Loucy (cell line): ENCODE data around the gene TNS3.
"Not testable (repeated sequence)": the region's sequence is repeated elsewhere in the genome, so short reads cannot be mapped to it uniquely, and the experiment has no call there.

Experiments used
- H2AFZ ChIP-seq: fragments of 200-600 bp; sonication (generic); 2 replicates; pipeline ENCODE4 v1.6.0; 2016; ENCODE audit warnings: antibody characterized with exemption, mild to moderate bottlenecking, low read length, moderate library complexity
- H3F3A ChIP-seq: fragments of 200-600 bp; 2 replicates; pipeline ENCODE4 v1.6.0; 2016; ENCODE audit warnings: antibody characterized with exemption, low read depth, mild to moderate bottlenecking
- H3K27me3 ChIP-seq: fragments of 200-600 bp; sonication (generic); 2 replicates; pipeline ENCODE4 v1.6.1; 2014; ENCODE audit warnings: low read length, mild to moderate bottlenecking; ENCODE audit not compliant: insufficient read depth, poor library complexity, severe bottlenecking
- H3K36me3 ChIP-seq: fragments of 200-600 bp; sonication (generic); 2 replicates; pipeline ENCODE4 v1.6.1; 2016; ENCODE audit warnings: low read length; ENCODE audit not compliant: insufficient read depth
- H3K4me1 ChIP-seq: fragments of 200-600 bp; sonication (generic); 2 replicates; pipeline ENCODE4 v1.5.1; 2014; ENCODE audit warnings: low read length, mild to moderate bottlenecking; ENCODE audit not compliant: insufficient read depth, poor library complexity, severe bottlenecking
- H3K4me2 ChIP-seq: fragments of 200-600 bp; sonication (generic); 2 replicates; pipeline ENCODE4 v1.6.0; 2014; ENCODE audit warnings: antibody characterized with exemption, low read length, low read depth, mild to moderate bottlenecking; ENCODE audit not compliant: poor library complexity, severe bottlenecking
- H3K4me3 ChIP-seq: fragments of 200-600 bp; sonication (generic); 2 replicates; pipeline ENCODE4 v1.5.1; 2014; ENCODE audit warnings: low read length, mild to moderate bottlenecking, mixed read lengths; ENCODE audit not compliant: poor library complexity, severe bottlenecking
- H3K79me2 ChIP-seq: fragments of 200-600 bp; sonication (generic); 2 replicates; pipeline ENCODE4 v1.6.1; 2014; ENCODE audit warnings: low read length; ENCODE audit not compliant: insufficient read depth
- H3K9ac ChIP-seq: fragments of 200-600 bp; sonication (generic); 2 replicates; pipeline ENCODE4 v1.6.0; 2014; ENCODE audit warnings: mild to moderate bottlenecking, low read depth, low read length, moderate library complexity; ENCODE audit not compliant: poor library complexity, severe bottlenecking
- H3K9me2 ChIP-seq: fragments of 200-600 bp; sonication (generic); replicated peaks from 2 replicates; pipeline ENCODE4 v1.6.1; 2016; ENCODE audit warnings: low read depth, low read length, mixed read lengths
- H3K9me3 ChIP-seq: fragments of 200-600 bp; sonication (generic); 2 replicates; pipeline ENCODE4 v1.6.1; 2014; ENCODE audit warnings: mild to moderate bottlenecking, antibody characterized with exemption, low read length, low read depth; ENCODE audit not compliant: insufficient read depth
- H4K20me1 ChIP-seq: fragments of 200-600 bp; sonication (generic); 2 replicates; pipeline ENCODE4 v1.6.0; 2014; ENCODE audit warnings: antibody characterized with exemption, low read length, mild to moderate bottlenecking; ENCODE audit not compliant: insufficient read depth, poor library complexity, severe bottlenecking
- CTCF ChIP-seq: fragments of 200-600 bp; sonication (generic); conservative IDR thresholded peaks from 2 replicates; pipeline ENCODE4 v1.5.1; 2014; ENCODE audit warnings: mild to moderate bottlenecking, antibody characterized with exemption, low read length
- EZH2phosphoT487 ChIP-seq: fragments of 200-600 bp; IDR thresholded peaks from 2 replicates; pipeline ENCODE4 v1.6.1; 2018; ENCODE audit warnings: antibody characterized with exemption, mild to moderate bottlenecking, moderate library complexity, borderline replicate concordance

TNS3 gene

GRCh38 chr7:47594406-47594805 is 12.5 kb upstream of the TNS3 start:
- Histone ChIP-seq H3K9me2 (no peaks in the 10 kb centered on the region), H3K4me3 (no peak overlapping the region), H2AFZ (no peak overlapping the region), H3K27me3 (no peaks in the 10 kb centered on the region), H3K9ac (no peak overlapping the region), H3K79me2 (no peaks in the 10 kb centered on the region), H3K36me3 (no peaks in the 10 kb centered on the region), H4K20me1 (no peaks in the 10 kb centered on the region), H3K4me1 (no peaks in the 10 kb centered on the region), H3K4me2 (no peak overlapping the region), H3F3A (no peaks in the 10 kb centered on the region), H3K9me3 (peaks cover 4% of the 10 kb centered on the region; the same call in 1 of the 2 replicates)
- TF ChIP-seq EZH2phosphoT487 (no peak), CTCF (no peak)

- Histone ChIP-seq H3K9ac (no peak overlapping the region), H3K9me2 (no peaks in the 10 kb centered on the region), H3K4me1 (no peaks in the 10 kb centered on the region), H3K4me2 (no peak overlapping the region), H2AFZ (no peak overlapping the region), H3K9me3 (peaks cover 4% of the 10 kb centered on the region; the same call in 1 of the 2 replicates), H4K20me1 (no peaks in the 10 kb centered on the region), H3F3A (no peaks in the 10 kb centered on the region), H3K79me2 (no peaks in the 10 kb centered on the region), H3K36me3 (no peaks in the 10 kb centered on the region), H3K27me3 (no peaks in the 10 kb centered on the region), H3K4me3 (no peak overlapping the region)
- TF ChIP-seq CTCF (no peak), EZH2phosphoT487 (no peak)
These were observed 10.0 kb upstream of the TNS3 start for GRCh38 chr7:47591655-47592572.

GRCh38 chr7:47591089-47591654 is 9.3 kb upstream of the TNS3 start:
- Histone ChIP-seq H4K20me1 (no peaks in the 10 kb centered on the region), H3K4me2 (no peak overlapping the region), H3K4me3 (no peak overlapping the region), H2AFZ (no peak overlapping the region), H3K79me2 (no peaks in the 10 kb centered on the region), H3K27me3 (no peaks in the 10 kb centered on the region), H3K9me2 (no peaks in the 10 kb centered on the region), H3K36me3 (no peaks in the 10 kb centered on the region), H3K9me3 (no peaks in the 10 kb centered on the region; the same call in 1 of the 2 replicates), H3K9ac (no peak overlapping the region), H3F3A (no peaks in the 10 kb centered on the region), H3K4me1 (no peaks in the 10 kb centered on the region)
- TF ChIP-seq CTCF: no peak
- TF ChIP-seq EZH2phosphoT487: no peak

- H3K4me2 ChIP-seq, H4K20me1 ChIP-seq, H3K9ac ChIP-seq, H3F3A ChIP-seq, H3K4me1 ChIP-seq, H2AFZ ChIP-seq, H3K9me3 ChIP-seq, H3K79me2 ChIP-seq, H3K4me3 ChIP-seq, H3K36me3 ChIP-seq, H3K9me2 ChIP-seq, H3K27me3 ChIP-seq: not testable (repeated sequence)
These were observed 8.3 kb upstream of the TNS3 start for GRCh38 chr7:47590215-47590614.
